HG03565 (cell line): ENCODE measurements around the gene PTBP3.

Source experiments
- ATAC-seq: cut with Tn5 transposase; IDR thresholded peaks from one replicate; pipeline ENCODE4 v1.9.1; 2021; ENCODE audit warnings: mild to moderate bottlenecking, moderate library complexity; ENCODE audit not compliant: unreplicated experiment

The PTBP3 gene

DNA sequence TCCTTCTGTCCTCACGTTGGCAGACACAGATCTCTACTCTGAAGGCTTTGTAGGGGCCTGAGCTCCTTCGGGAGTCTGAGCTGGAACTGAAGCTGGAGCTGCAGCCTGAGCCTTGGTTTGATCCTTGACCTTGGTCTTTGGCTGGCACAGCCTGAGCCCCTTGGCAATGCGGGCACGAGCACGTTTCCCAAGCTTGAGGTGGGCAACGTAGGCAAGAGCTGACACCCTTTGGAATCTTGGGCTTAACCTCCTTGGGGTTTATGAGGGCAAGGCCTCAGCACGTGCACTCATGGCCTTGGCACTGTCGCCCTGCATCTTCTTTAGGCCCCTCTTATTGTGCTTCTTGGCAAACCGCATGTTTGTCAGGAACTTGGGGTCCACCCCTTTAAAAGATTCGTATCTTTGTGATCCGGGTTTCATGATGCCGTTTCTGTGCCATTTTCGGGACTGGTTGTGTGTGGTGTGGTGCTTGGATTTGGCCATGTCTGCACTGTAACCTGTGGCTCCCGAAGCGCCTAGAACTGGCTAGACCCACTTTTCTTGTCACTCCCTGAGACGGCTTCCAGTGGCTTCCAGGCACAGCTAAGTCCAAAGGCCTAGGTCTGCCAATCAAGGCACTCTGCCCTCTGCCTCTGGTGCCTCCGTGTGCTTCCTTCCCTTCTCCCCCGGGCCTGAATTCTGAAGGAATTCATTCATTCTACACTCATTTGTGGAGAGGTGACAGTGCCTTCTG is 159.8 kb downstream of the PTBP3 start:
- no peak for ATAC-seq

- no peak for ATAC-seq
Observed at GRCh38 chr9:112170968-112171367, 162.5 kb downstream of the PTBP3 start.

DNA sequence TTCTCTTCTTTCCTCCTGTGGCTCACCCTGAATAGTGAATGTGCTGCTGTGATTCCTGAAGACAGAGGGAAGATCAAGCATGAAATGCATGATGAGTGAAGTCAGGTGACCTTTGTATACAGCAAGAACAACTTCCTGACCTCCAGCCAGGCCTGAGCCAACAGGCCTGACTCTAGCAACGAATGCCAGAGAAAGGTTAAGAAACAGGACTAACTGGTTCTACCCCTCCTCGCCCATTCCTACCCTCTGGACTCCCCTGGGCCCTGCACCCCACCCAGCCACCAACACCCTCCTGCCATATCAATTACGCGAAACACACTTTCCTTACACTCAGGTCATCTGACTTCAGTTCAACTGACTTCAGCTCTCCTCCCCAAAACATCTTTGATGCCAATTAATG is 163.2 kb downstream of the PTBP3 start:
- ATAC-seq, result no peak

DNA sequence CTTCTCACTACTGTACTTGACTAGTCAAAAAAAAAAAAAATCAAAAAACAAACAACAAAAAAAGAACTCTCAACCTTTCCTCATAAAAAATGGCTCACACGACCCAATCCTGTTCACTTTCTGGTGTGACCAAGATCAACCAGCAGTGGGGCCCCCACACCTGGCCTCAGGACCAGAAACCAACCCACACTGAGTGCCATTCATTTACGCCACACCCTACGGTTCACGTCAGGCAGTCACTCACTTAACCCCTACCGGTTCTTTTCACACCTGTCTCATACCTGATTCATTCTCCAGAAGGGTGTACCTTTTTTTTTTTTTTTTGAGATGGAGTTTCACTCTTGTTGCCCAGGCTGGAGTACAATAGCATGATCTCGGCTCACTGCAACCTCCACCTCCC is 164.1 kb downstream of the PTBP3 start:
- no peak for ATAC-seq

- no peak for ATAC-seq
Observed at GRCh38 chr9:112168197-112168596, 165.2 kb downstream of the PTBP3 start.
